Stimulated activated naive CD8-positive, alpha-beta T cell treated with anti-CD3 and anti-CD28 coated beads, Interleukin-15, amount 100 ng/mL, for 72 hours (primary cell): Measurements from ENCODE around the gene SLC17A3.

Source experiments
- ATAC-seq: fragments of 150-1000 bp; cut with Tn5 transposase; 2 replicates; pipeline ENCODE4 v1.10.0; 2021; ENCODE audit warnings: mild to moderate bottlenecking, moderate library complexity
- DNase-seq, 2 donors: peaks; one replicate each; pipeline ENCODE4 v3.0.0; 2021 to 2022
- H3K27ac Mint-ChIP-seq, 2 donors: one replicate each; pipeline ENCODE4 v1.8.0; 2022; ENCODE audit warnings: mild to moderate bottlenecking in 2 of 2, mixed read lengths in 2 of 2, moderate library complexity in 2 of 2
- H3K27me3 Mint-ChIP-seq: one replicate; pipeline ENCODE4 v1.8.0; 2022; ENCODE audit warnings: mixed read lengths
- H3K4me1 Mint-ChIP-seq: one replicate; pipeline ENCODE4 v1.8.0; 2022; ENCODE audit warnings: mild to moderate bottlenecking, mixed read lengths
- H3K4me3 Mint-ChIP-seq, 2 donors: one replicate each; pipeline ENCODE4 v1.8.0; 2022; ENCODE audit warnings: mild to moderate bottlenecking in 2 of 2, mixed read lengths in 2 of 2, moderate library complexity in 1 of 2
- H3K9me3 Mint-ChIP-seq, 2 donors: one replicate each; pipeline ENCODE4 v1.8.0; 2022; ENCODE audit warnings: mixed read lengths in 2 of 2

The SLC17A3 gene

DNA sequence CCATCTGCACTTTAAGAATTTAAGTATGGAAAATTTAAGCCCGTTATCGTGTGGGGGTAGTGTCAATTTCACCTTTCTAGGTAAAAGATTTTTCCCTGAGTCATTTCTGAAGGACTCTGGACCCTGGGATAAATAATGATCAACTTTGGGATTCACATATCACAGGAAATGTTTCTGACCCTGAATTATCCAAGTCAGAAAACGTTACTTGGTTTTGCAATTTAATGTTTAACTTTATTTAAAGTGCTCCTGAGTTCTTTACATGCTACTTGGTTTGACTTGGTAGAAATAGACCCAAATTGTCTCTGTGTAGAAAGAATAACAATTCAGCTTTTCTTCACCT is 1.5 kb upstream of the SLC17A3 start:
- ATAC-seq (no peak), DNase-seq (no peak)
- H3K27ac Mint-ChIP-seq, result no peak overlapping the region
- H3K9me3 Mint-ChIP-seq, result no peaks in the 10 kb centered on the region
- peaks cover 22% of the 10 kb centered on the region for H3K4me1 Mint-ChIP-seq
- H3K27me3 Mint-ChIP-seq, result no peaks in the 10 kb centered on the region
- H3K4me3 Mint-ChIP-seq, result no peak overlapping the region

DNA sequence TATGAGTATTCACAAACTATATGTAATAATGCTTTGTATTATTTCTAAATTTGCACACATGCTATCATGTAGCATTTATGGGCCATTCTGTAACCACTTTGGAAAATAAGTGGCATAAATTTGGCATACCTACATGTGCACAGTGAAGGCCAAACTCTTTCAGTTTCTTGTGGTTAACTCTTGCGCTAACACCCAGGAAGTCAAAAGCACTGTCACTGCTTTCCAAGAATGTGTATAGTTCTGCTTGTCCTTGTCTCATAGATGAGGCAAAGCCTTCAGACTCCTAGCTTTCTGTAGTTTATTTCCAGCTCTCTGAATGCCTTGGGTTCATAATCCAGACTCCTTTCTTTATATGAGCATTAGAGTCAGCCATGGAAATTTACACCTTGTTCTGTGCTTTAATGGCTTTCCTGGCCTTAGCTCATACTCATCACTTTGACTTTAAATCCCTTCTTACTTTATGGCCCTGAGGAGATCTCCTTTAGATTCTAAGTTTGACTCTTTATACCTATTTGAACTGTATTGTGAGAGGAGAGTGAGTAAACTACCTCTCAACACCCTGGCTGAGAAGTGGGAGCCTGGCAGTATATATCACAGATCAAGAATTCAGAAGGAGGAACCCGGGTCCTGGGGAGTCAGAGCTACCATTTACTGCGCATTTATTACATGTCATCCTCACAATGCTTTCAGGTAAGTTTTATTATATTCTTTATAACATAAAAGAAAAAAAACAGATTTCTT is 949 bp upstream of the SLC17A3 start:
- peak overlapping the region in 1 of 2 donors; percentile 8 for H3K27ac Mint-ChIP-seq
- H3K27me3 Mint-ChIP-seq, result no peaks in the 10 kb centered on the region
- H3K4me3 Mint-ChIP-seq, result no peak overlapping the region
- H3K9me3 Mint-ChIP-seq, result no peaks in the 10 kb centered on the region
- DNase-seq (no peak), ATAC-seq (peak; percentile 73)
- peaks cover 22% of the 10 kb centered on the region for H3K4me1 Mint-ChIP-seq

DNA sequence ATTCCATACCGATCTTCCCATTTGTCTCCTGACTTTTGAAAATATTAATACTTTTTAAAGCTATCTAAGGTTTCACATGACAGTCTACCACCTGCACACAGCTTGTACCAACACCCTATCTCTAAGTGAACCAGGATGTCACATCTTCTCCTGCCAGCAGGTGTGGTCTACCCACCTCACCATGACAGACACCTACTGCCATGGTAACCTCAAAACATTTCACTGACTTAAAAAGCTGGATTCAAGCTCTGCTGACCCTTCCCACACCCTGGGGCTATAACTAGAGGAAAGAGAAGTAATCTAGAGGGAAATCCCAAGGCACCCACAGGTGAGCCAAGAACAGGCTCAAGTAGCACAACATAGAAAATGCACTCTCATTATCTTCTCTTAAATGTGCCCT is 1.2 kb downstream of the SLC17A3 start:
- DNase-seq (no peak), ATAC-seq (peak; percentile 64)
- peaks cover 22% of the 10 kb centered on the region for H3K4me1 Mint-ChIP-seq
- H3K4me3 Mint-ChIP-seq, result no peak overlapping the region
- H3K9me3 Mint-ChIP-seq, result no peaks in the 10 kb centered on the region
- no peaks in the 10 kb centered on the region for H3K27me3 Mint-ChIP-seq
- H3K27ac Mint-ChIP-seq, result peak overlapping the region in 1 of 2 donors; percentile 87

DNA sequence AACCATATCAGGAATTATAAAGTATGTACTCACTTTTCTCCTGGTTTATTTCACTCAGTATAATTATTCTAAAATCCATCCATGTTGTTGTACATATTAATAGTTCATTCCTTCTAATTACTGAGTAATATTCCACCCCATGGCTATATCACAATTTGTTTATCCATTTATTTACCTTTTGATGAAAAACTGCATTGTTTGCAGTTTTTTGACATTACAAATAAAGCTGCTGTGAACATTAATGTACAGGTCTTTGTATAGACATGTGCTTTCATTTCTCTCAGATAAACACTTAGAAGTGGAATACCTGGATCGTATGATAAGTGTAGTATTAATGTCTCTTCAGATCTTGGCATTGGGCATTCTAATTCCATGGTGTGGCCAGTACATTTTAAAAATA is 4.2 kb downstream of the SLC17A3 start:
- H3K9me3 Mint-ChIP-seq, result peaks cover under 1 to 2% of the 10 kb centered on the region in 2 donors
- H3K4me3 Mint-ChIP-seq, result no peak overlapping the region
- no peak overlapping the region for H3K27ac Mint-ChIP-seq
- DNase-seq (no peak), ATAC-seq (no peak)
- peaks cover 28% of the 10 kb centered on the region for H3K4me1 Mint-ChIP-seq
- H3K27me3 Mint-ChIP-seq, result peaks cover under 1% of the 10 kb centered on the region

DNA sequence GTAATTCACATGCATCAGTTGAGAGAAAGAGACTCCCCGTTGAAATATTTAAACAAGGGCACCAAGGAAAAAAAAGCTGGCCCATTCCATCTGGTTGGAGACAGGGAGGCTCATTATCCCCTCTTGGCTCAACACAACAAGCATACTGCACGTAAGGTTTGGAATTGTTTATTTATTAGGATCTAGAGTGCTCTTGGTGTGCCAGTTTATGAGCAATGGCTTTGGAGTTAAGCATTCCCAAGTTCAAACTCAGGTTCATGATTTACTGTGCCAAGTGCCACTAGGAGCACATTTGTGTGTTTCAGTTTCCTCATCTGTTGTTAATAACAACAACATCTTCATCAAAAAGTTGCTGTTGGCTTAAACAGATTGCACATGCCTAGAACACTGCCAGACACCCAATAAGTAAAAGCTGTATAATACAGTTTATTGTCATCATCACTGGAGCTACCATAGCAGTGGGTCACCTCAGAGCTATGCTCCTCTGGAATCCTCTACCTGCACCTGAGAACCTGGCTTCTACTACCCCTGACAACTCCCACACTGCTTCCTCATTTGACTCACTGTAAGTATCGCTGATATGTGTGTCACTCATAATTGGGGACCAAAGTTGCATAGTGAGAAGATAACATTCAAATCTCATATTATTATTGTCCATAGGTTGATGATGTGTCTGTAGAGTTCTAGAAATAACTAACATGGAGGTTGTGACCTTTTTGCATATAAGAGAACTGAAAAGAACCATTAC is 5.4 kb downstream of the SLC17A3 start:
- H3K27me3 Mint-ChIP-seq, result peaks cover 13% of the 10 kb centered on the region
- H3K27ac Mint-ChIP-seq, result no peak overlapping the region
- no peak overlapping the region for H3K4me3 Mint-ChIP-seq
- peaks cover 22% of the 10 kb centered on the region for H3K4me1 Mint-ChIP-seq
- DNase-seq (no peak), ATAC-seq (no peak)
- peaks cover 12 to 14% of the 10 kb centered on the region in 2 donors for H3K9me3 Mint-ChIP-seq

DNA sequence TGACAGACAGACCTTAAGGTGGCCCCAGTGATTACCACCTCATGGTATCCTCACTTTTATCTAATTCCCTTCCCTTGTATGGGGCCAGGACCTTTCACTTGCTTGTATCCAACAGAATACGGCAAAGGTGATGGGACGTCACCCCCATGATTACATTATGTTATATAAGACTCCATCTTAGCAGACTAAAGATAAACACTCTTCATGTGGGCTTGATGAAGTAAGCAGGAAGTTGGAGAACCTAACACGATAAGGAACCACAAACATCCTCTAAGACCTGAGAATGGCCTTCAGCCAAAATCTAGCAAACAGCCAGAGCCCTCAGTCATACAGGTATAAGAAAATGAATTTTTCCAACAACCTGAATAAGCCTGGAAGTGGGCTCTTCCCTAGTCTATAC is 8.0 kb downstream of the SLC17A3 start:
- peaks cover 12% of the 10 kb centered on the region for H3K4me1 Mint-ChIP-seq
- H3K27ac Mint-ChIP-seq, result peak overlapping the region in 1 of 2 donors; percentile 61
- no peak overlapping the region for H3K4me3 Mint-ChIP-seq
- ATAC-seq (peak; percentile 85), DNase-seq (peak in 1 of 2 donors; percentile 9)
- peaks cover 12 to 15% of the 10 kb centered on the region in 2 donors for H3K9me3 Mint-ChIP-seq
- peaks cover 15% of the 10 kb centered on the region for H3K27me3 Mint-ChIP-seq

DNA sequence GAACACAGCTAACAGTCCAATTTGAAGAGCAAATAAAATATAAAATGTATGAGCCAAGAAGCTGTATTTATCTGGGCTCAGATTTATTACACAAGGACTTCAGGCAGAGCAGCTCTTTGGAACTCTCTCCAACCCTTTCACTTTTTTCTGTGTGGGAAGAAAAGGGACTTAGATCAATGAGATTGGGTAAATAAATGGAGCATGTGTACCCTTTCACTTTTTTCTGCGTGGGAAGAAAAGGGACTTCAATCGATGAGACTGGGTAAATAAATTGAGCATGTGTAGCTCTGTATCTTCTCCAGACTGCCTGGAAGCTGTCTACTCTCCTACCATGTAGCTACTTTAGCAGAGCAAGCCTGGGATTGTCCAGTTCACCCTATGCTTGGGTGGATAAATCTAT is 10.7 kb downstream of the SLC17A3 start:
- Mint-ChIP-seq H3K9me3 (peaks cover 12 to 15% of the 10 kb centered on the region in 2 donors), H3K27me3 (peaks cover 17% of the 10 kb centered on the region), H3K4me1 (peaks cover 13% of the 10 kb centered on the region), H3K4me3 (no peak overlapping the region), H3K27ac (no peak overlapping the region)
- DNase-seq (no peak), ATAC-seq (no peak)

DNA sequence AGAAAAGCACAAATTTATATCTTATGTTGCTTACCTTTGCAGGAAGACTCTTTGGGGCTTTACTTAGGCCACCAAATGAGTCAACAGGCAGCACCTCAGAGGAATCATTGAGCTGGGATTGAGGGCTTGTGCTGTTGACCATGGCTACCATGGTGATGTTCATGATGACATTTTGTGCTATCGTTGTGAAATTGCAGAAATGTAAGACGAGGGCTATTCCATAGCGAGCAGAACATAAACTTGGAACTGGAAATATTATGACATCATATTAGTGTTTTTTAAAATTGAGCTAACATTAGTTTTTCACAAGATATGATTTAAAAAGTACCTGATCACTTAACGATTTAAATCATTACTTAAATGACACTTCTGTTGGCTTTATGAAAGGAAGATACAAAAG is 11.8 kb downstream of the SLC17A3 start:
- Mint-ChIP-seq H3K4me1 (peaks cover 16% of the 10 kb centered on the region), H3K4me3 (no peak overlapping the region), H3K27ac (no peak overlapping the region), H3K27me3 (peaks cover 28% of the 10 kb centered on the region), H3K9me3 (peaks cover 12 to 15% of the 10 kb centered on the region in 2 donors)
- ATAC-seq, result no peak
- DNase-seq, result no peak

DNA sequence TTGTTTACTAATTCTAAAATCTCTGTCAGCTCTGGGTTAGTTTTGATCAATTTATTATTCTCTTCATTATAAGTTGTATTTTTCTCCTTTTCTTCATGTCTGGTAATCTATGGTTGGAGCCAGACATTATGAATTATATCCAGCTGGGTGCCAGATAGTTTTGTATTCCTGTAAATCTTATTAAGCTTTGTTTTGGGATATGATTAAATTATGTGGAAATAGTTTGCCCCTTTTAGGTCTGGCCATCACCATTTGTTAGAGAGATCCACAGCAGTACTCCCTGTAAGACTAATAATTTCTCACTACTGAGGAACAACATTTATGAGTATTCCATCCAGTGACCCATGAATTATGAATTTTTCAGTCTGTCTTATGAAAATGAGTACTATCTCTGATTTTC is 21.3 kb downstream of the SLC17A3 start:
- no peak overlapping the region for H3K27ac Mint-ChIP-seq
- peaks cover 8% of the 10 kb centered on the region for H3K4me1 Mint-ChIP-seq
- ATAC-seq (no peak), DNase-seq (no peak)
- no peak overlapping the region for H3K4me3 Mint-ChIP-seq
- H3K27me3 Mint-ChIP-seq, result peaks cover 4% of the 10 kb centered on the region
- no peaks in the 10 kb centered on the region for H3K9me3 Mint-ChIP-seq

DNA sequence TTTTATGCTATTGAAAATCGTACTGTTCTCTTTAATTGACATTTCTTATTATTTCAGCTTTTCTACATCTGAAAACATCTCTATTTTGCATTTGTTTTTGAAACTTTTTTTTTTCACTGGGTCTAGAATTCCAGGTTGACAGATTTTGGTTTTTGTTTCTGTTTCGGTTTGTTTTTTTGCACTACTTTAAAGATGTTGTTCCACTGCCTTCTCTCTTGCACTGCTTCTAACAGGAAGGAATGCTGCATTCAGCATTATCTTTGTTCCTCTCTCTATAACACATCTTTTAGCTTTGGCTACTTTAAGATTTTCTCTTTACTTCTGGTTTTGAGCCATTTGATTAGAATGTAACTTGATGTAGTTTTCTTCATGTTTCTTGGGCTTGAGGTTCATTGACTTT is 22.1 kb downstream of the SLC17A3 start:
- no peak for ATAC-seq
- Mint-ChIP-seq H3K27ac (peak overlapping the region in 1 of 2 donors; percentile 76), H3K27me3 (no peaks in the 10 kb centered on the region), H3K4me3 (peak overlapping the region in 1 of 2 donors; percentile 70), H3K4me1 (peaks cover 8% of the 10 kb centered on the region), H3K9me3 (no peaks in the 10 kb centered on the region)
- no peak for DNase-seq

DNA sequence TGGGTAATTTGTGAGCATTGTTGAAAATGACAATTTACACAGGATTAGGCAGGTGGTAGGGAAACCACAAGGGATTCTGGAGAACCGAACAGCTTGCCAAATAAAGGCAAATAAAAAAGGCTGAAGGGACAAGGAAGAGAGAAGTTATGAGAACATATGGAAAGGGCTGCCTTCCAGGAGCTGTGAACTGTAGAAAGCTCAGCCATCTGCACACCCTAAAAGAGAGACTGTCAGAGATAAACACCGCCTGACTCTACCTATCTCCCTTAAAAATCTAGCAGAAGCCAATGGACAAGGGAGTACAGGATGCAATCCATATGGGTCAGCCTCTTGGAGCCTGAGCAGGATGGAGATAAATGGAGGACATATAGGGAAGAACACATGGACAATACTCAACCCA is 29.5 kb downstream of the SLC17A3 start:
- ATAC-seq (no peak), DNase-seq (no peak)
- no peak overlapping the region for H3K27ac Mint-ChIP-seq
- peaks cover 13% of the 10 kb centered on the region for H3K27me3 Mint-ChIP-seq
- no peak overlapping the region for H3K4me3 Mint-ChIP-seq
- no peaks in the 10 kb centered on the region for H3K4me1 Mint-ChIP-seq
- peaks cover 0 to 5% of the 10 kb centered on the region in 2 donors for H3K9me3 Mint-ChIP-seq

DNA sequence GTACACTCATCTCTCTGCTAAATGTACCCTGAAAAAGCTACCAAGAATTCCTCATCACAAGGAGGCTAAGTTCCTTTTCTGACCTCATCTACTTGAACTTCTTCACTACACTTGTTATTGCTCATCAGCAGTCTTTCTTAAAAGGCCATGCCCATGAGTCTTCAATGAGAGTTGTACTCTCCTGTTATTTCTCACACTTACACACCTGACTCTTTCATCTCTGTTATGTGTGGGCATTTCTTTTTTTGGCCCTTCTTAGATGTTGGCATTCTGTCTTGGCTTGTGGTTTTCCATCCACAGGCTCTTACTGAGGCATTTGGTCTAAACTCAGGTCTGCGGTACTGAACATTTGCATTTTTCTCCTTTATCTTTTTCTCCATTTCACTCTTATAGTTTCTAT is 31.5 kb downstream of the SLC17A3 start:
- peaks cover 13% of the 10 kb centered on the region for H3K27me3 Mint-ChIP-seq
- H3K4me3 Mint-ChIP-seq, result no peak overlapping the region
- DNase-seq (peak; percentile 10 to 43), ATAC-seq (peak; percentile 96)
- H3K4me1 Mint-ChIP-seq, result no peaks in the 10 kb centered on the region
- H3K27ac Mint-ChIP-seq, result no peak overlapping the region
- peaks cover 0 to 5% of the 10 kb centered on the region in 2 donors for H3K9me3 Mint-ChIP-seq

DNA sequence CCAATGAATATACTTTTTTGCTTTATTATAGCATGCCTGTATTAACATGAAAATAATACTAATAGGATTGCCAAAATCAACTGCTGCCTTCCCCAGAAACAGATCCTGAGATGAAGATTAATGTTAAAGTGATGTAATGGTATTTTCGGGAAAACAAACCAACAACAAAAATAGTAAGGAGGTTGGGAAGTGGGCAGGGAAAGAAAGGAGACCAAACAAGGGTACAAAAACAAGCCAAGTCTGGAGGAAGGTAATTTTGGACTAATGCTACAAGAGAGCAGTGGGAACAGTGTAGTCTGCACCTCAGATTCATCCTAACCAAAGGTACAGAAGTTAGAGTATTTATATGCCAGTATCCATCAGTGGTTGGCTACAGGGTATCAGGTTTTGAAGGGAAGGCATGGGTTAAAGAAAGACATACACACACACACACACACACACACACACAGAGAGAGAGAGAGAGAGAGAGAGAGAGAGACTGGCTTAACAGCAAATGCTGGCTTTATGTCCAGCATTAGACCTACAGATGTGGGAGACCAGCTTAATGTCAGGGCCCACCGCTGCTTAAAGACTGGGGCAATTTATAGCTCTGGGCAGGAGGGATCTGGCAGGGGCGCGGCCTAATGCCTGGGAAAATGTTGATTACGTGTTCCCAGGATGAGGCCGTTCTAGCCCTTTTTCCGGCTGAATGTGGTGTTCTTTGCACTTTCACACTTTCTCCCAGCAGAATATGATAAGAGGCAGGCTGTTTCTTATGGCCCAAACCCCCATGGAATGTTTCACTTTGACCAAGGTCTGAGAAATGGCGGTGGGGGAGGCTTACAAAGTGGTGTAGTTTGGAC is 38.4 kb downstream of the SLC17A3 start:
- peaks cover 29% of the 10 kb centered on the region for H3K27me3 Mint-ChIP-seq
- no peak for DNase-seq
- H3K9me3 Mint-ChIP-seq, result peaks cover 0 to 5% of the 10 kb centered on the region in 2 donors
- H3K27ac Mint-ChIP-seq, result no peak overlapping the region
- H3K4me1 Mint-ChIP-seq, result no peaks in the 10 kb centered on the region
- H3K4me3 Mint-ChIP-seq, result no peak overlapping the region
- no peak for ATAC-seq

DNA sequence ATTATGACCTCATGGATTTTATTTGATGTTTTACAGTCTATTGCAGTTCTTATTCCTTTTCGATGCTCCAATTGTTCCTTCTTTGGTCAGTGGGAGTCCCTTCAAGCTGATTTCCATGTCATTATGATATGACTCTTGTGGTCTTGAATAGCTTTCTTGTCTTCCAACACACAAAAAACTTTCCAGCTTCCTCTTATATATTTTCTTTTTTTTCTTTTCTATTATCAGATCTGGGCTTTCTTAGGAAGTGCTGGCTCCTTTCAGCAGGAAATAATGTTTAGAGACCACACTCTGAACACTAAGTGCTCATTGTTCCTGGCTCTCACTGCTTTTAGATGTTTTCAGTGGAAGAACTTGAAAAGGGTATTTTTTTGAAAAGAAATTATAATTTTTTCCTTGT is 39.1 kb downstream of the SLC17A3 start:
- H3K27ac Mint-ChIP-seq, result no peak overlapping the region
- H3K27me3 Mint-ChIP-seq, result peaks cover 25% of the 10 kb centered on the region
- no peaks in the 10 kb centered on the region for H3K4me1 Mint-ChIP-seq
- no peak for ATAC-seq
- DNase-seq, result no peak
- no peak overlapping the region for H3K4me3 Mint-ChIP-seq
- H3K9me3 Mint-ChIP-seq, result peaks cover 0 to under 1% of the 10 kb centered on the region in 2 donors

DNA sequence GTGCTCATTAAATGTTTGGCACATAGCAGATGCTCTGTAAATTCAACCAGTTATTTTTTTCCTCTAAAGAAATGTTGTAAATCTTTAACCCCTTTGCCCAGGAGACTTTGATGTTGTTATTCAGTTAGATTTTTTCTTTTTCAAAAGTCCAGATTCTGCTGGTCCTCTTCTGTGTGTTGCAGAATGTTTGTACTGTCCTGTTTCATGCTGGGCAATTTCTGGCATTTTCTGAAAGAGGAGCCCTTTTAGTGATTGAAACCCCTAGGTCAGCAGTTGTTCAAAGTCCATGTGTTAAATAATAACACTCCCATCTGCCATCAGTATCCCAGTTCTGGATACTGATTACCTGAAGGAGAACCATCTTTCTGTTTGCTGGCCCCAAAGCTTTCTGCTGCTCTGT is 40.9 kb downstream of the SLC17A3 start:
- no peak for DNase-seq
- Mint-ChIP-seq H3K4me1 (no peaks in the 10 kb centered on the region), H3K27ac (no peak overlapping the region), H3K27me3 (peaks cover 22% of the 10 kb centered on the region), H3K4me3 (no peak overlapping the region), H3K9me3 (no peaks in the 10 kb centered on the region)
- ATAC-seq, result no peak

DNA sequence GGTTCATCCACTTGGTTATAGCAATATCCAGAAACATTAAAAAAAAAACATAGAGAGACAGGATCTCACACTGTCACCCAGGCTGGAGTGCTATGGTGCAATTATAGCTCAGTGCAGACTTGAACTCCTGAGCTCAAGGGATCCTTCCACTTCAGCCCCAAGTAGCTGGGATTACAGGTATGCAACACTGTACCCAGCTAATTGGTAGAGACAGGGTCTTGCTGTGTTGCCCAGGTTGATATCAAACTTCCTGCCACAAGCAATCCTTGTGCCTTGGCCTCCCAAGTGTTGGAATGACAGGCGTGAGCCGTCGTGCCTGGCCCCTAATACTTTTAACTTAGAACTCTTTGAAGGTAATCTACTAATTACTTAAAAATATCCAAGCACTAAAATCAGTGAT is 41.4 kb downstream of the SLC17A3 start:
- no peak overlapping the region for H3K27ac Mint-ChIP-seq

More for the DNA sequence above, 41.4 kb downstream of the SLC17A3 start:
- no peak overlapping the region for H3K4me3 Mint-ChIP-seq
- H3K4me1 Mint-ChIP-seq, result no peaks in the 10 kb centered on the region
- H3K9me3 Mint-ChIP-seq, result no peaks in the 10 kb centered on the region
- no peak for DNase-seq
- no peak for ATAC-seq
- peaks cover 22% of the 10 kb centered on the region for H3K27me3 Mint-ChIP-seq
